ENCODE measurements around the gene GNG10.
"Not testable (repeated sequence)": the region's sequence is repeated elsewhere in the genome, so short reads cannot be mapped to it uniquely, and the experiment has no call there.

GNG10 gene

GRCh38 chr9:111658943-111659342 is 2.5 kb upstream of the GNG10 start:
- DNase-seq: no peak

GRCh38 chr9:111659691-111660090 is 1.7 kb upstream of the GNG10 start:
- no peak for DNase-seq

DNA sequence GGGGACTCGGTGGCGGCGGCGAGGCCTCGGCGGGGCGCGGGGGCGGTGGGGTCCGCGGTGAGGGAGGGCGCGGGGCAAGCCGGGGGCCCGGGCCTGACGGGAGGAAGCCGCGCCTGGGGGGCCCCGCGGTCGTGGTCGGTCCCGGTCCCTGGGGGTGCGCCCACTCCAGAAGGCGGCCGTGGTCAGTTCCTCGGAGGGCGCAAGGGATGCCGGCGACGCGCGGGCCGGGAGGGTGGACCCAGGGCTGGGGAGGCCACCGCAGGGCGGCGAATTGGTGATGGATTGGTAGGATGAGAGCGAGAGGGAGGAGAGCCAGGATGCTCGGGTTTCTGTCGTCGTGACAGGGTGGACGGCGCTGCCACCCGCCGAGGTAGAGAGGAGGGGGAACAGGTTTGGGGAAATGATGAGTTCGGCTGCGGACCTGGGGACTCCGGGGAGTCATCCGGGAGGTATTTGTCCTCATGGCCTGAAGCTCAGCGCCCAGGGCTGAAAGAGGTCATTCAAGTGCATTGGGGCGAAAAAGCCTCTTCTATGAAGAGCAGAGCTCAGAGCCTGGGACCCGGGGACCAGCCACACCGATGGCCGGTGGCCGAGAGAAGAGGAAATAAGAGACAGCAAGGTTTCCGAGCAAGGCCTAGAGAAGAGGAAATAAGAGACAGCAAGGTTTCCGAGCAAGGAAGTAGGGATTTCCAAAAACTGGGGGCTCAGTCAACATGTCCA is 557 bp downstream of the GNG10 start:
- no peak for DNase-seq

DNA sequence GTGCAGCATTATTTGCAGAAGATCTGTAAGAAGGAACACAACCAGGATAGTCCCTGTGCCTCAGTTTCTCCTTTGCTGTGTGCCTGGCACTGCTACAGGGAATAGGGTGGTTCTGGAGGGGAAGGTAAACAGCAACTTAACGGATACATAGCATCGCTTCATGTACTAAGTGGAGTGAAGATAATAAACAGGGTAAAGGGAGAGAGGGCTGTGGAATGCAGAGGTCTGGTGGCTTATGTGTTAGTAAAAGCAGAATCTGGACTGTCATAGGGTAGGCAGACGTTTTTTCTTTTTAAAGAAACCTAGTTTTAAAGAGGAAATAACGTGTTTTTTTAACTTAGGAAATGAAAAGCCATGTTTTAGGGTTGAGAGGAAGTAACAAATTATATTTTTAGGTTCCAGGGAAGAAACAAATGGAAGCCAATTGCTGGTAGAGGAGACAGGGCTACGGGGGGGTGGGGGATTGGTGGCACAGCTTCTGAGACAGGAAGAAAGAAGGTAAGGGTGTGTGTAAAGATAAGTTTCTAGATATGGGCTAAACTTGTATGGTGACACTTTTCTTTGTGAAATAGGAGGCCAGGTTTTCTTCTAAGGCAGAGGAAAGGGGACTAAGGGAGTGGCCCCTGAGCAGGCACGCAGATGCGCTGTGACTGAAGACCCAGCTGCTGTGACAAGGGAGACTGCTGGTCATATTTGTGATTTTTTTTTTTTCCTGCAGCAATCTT is 1.3 kb downstream of the GNG10 start:
- no peak for DNase-seq

DNA sequence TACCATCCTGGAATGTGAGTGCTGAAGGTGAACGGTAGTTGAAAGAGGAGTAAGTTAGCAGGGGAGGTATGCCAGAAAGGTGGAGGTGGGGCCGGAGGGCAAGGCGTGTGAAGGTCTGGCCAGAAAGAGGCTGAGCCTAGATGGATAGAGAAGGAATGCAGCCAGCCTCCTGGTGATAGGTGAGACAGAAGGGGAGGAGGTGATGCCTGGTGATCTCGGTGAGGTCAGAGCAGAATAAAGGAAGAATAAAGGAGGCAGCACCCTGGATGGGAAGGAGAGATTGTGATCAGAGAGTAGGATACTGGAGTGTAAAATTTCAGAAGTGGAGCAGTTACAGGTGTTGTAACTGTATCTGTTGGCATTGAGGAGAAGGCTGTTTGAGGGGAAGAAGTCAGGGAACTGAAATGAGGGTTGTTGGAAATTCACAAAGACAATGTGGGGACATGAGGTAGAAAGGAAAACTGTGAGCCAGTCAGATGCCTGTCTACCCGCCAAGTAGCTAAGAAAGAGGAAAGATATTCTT is 2.0 kb downstream of the GNG10 start:
- DNase-seq: no peak

DNA sequence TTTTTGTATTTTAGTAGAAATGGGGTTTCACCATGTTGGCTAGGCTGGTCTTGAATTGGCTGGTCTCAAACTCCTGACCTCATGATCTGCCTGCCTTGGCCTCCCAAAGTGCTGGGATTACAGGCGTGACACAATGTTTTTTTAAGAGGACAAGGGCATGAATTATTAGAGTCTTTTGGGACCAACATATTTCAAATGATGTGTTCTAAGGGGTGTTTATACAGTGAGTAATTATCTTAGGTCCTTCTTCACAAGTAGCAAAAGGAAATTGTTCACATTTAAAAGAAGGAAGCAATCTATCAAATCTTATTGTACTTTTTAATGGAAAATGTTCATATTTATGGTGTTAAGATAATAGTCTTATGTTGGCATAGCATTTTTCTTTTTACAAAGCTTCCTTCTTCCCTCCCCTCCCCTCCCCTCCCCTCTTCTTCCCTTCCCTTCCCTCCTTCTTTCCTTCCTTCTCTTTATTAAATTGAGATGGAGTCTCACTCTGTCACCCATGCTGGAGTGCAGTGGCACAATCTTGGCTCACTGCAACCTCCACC is 6.7 kb downstream of the GNG10 start:
- no peak for DNase-seq

DNA sequence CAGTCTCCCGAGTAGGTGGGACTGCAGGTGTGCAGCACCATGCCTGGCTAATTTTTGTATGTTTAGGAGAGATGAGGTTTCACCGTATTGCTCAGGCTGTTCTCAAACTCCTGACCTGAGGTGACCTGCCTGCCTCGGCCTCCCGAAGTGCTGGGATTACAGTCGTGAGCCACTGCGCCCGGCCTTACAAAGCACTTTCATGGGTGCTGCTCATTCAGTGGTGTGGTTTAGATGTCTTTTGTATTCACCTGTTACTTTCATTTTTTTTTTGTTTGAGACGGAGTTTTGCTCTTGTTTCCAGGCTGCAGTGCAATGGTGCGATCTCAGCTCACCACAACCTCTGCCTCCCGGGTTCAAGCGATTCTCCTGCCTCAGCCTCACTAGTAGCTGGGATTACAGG is 7.2 kb downstream of the GNG10 start:
- DNase-seq: not testable (repeated sequence)

GRCh38 chr9:111674319-111674718 is 12.9 kb downstream of the GNG10 start:
- DNase-seq: no peak

GRCh38 chr9:111676116-111676515 is 14.7 kb downstream of the GNG10 start:
- no peak for DNase-seq

- DNase-seq: no peak
Measured at GRCh38 chr9:111678293-111678692, 16.9 kb downstream of the GNG10 start.

GRCh38 chr9:111679199-111679598 is 17.8 kb downstream of the GNG10 start:
- no peak for DNase-seq

- no peak for DNase-seq
Measured at GRCh38 chr9:111683392-111683791, 22.0 kb downstream of the GNG10 start.

DNA sequence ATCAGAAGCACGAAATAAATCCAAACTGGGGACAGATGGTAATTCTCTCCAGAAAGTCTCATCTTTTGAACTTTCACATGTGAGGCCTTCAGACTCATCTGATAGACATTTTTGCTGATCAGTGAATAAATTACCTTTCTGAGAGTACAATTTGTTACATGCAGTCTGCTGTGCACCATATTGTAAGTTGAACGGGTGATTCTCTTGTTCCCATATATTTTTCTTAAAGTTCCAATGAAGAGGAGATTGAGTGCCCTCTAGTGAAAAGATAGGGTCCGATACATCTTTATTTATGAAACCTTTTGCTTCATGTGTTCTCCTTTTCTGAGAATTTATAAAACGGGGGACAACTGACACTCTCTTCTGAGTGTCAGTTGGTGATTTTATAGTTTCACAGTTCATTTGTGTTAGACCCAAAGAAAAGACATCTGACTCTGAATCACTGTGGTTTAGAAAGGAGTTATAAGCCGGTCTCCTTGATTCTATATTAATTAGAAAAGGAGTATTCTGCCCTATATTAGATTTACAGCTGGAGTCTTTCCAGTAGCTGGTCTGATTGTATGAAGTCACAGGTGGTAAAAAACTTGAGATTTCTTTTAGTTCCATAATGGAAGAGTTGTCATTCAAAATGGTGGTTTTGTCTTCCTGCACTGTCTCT is 30.4 kb downstream of the GNG10 start:
- no peak for DNase-seq

DNA sequence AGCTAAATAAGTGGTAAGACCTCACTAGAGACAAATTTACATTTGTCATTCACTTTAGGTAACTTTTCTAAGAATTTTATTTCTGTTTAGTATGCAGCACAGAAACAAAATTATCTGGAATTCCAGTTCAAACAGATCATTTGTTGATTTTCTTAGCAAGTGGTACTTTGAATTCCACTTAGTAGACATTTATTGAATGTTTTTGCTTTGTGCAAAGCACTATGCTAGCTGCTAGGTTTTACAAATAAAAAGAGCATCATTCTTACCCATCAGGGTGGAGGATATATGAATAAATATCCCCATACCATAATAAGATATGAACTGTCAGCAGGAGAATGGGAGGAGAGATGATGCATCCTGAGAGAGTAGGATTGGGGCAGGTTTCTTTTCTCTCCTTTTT is 35.4 kb downstream of the GNG10 start:
- DNase-seq: no peak

- DNase-seq: no peak
Measured at GRCh38 chr9:111700776-111701175, 39.4 kb downstream of the GNG10 start.

GRCh38 chr9:111704503-111704902 is 43.1 kb downstream of the GNG10 start:
- no peak for DNase-seq

DNA sequence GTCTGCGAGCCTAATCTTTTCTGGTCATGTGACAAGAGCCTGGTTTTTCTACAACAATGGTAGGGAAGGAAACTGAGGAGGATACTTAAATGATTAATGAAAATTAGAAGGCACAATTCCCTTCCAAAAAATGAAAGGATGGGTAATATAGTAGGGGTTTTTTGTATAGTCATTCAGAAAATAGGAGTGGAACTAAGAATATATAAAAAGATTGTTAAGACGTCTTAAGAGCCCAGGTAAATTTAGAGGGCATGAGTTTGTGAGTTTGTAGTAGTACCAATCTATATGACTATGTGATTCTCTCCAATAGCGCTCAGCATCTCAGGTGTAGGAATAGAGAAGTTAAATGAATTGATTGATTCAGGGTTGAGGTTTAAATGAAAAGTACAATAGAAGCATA is 50.1 kb downstream of the GNG10 start:
- DNase-seq: no peak

- DNase-seq: no peak
Measured at GRCh38 chr9:111712369-111712768, 51.0 kb downstream of the GNG10 start.

- no peak for DNase-seq
Measured at GRCh38 chr9:111715471-111715870, 54.1 kb downstream of the GNG10 start.

DNA sequence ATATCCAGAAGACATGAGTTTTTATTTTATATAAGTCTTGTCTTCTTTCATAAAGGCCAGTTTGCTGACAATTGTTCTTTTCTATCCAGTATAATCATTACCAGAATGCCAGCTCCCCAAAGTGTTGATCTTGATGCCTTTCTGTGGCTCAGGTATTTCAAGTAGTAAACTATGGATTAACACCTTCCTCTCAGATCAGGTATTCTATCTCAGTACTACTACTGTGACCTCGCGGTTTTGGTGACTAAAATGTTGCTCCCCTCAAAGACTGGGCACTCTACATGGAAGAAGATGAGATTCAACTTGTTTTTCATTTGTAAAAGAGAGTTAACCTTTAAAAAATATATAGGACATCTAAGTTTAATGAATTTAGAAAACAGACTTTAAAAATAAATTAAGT is 58.1 kb downstream of the GNG10 start:
- no peak for DNase-seq

All from NCI-H1436 treated with DMSO at 0.1 percent for 48 hours (cell line).